Brain microvascular endothelial cell (primary cell): ENCODE data around the gene TRAPPC2.

Experiments used
- DNase-seq: peaks from one replicate; pipeline ENCODE4 v3.0.0-alpha.2; 2020
- H3K27ac ChIP-seq: fragments of 250-450 bp; sonication (Bioruptor Pico); 2 replicates; pipeline ENCODE4 v1.5.1; 2020; ENCODE audit warnings: mild to moderate bottlenecking, moderate library complexity
- H3K27me3 ChIP-seq: fragments of 250-450 bp; sonication (Bioruptor Pico); replicated peaks from 2 replicates; pipeline ENCODE4 v1.5.1; 2020; ENCODE audit warnings: mild to moderate bottlenecking
- H3K36me3 ChIP-seq: fragments of 250-450 bp; sonication (Bioruptor Pico); replicated peaks from 2 replicates; pipeline ENCODE4 v1.5.1; 2020; ENCODE audit warnings: mild to moderate bottlenecking
- H3K4me3 ChIP-seq: 2 replicates; pipeline ENCODE4 v1.5.1; 2011; ENCODE audit warnings: low read depth, mild to moderate bottlenecking, control low read depth, low read length, moderate library complexity
- in situ Hi-C: cut with HindIII; loops from 2 replicates; pipeline ENCODE4 v1.10.0; 2017; ENCODE audit warnings: low sequenced_read_pairs, low pct_ligation_motif_present
- TF ChIP-seq, protein P1 (sequence below): IDR thresholded peaks from 2 replicates; pipeline ENCODE4 v1.5.1; 2011; ENCODE audit warnings: low read depth, mild to moderate bottlenecking, moderate library complexity, low read length, control low read depth, inconsistent platforms; ENCODE audit errors: missing control alignments

Gene TRAPPC2

DNA sequence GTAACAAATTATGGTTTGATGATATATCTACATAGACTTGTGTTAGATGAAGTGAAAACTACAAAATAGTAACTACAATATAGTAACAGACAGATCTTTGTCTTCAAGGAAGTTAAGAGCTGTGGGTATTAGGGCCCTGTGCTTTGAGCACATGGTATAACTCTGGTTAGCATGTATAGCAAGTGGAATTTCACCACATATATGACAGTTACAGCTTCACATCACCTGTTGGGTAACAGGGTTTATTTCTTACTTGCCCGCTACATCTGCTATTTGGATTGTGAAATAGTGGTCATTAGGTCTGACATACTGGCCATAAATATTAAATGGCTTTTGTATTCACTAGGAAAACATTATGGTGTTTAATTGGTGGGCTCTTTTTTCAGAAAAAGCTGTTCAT lies 20.3 kb upstream of the TRAPPC2 start:
- H3K36me3 ChIP-seq, result peaks cover 14% of the 10 kb centered on the region
- TF ChIP-seq, protein P1, sequence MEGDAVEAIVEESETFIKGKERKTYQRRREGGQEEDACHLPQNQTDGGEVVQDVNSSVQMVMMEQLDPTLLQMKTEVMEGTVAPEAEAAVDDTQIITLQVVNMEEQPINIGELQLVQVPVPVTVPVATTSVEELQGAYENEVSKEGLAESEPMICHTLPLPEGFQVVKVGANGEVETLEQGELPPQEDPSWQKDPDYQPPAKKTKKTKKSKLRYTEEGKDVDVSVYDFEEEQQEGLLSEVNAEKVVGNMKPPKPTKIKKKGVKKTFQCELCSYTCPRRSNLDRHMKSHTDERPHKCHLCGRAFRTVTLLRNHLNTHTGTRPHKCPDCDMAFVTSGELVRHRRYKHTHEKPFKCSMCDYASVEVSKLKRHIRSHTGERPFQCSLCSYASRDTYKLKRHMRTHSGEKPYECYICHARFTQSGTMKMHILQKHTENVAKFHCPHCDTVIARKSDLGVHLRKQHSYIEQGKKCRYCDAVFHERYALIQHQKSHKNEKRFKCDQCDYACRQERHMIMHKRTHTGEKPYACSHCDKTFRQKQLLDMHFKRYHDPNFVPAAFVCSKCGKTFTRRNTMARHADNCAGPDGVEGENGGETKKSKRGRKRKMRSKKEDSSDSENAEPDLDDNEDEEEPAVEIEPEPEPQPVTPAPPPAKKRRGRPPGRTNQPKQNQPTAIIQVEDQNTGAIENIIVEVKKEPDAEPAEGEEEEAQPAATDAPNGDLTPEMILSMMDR, result no peak
- no peak for DNase-seq
- H3K27ac ChIP-seq, result no peak overlapping the region
- in situ Hi-C loops, result no loop called here
- H3K27me3 ChIP-seq, result no peaks in the 10 kb centered on the region
- no peak overlapping the region for H3K4me3 ChIP-seq

DNA sequence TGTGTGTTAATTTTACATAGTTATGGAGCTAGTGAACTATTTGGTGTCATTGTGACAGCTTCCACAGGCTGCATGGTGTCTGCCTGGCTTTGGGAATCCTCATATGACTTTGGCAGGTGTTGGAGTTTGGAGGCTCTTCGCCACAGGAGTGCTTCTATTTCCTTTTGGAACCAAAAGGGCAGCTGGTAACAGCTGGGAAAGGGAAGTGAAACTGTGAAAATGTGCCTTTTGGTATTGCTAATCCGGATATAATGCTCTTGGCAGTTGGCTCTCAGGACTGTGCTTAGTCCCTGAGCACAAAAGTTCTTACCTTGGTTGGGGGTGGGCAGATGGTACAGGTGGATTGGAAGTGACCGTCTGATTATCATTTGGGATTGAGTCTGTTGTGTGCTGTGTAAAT lies 18.2 kb upstream of the TRAPPC2 start:
- H3K36me3 ChIP-seq, result peaks cover 8% of the 10 kb centered on the region
- no peaks in the 10 kb centered on the region for H3K27me3 ChIP-seq
- H3K4me3 ChIP-seq, result no peak overlapping the region
- in situ Hi-C loops, result no loop called here
- no peak overlapping the region for H3K27ac ChIP-seq
- DNase-seq, result no peak
- TF ChIP-seq, protein P1, result no peak

DNA sequence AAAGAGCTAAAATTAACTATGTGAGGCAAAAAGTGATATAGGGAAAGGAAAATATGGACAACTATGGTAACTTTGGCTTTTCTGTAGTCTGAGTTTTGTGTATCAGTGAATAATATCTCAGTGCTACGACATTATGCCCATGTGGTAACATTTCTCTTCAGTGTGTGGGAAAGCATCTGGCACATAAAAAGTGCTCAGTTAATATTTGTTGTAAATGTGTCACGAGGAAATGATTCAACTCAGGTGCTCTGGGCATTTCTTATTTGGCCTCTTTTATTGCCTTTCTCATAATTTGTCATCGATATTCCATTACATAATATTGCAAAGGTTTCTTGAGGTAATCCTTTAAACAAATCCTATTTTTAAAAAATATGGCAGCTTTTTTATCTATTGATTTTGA lies 17.7 kb upstream of the TRAPPC2 start:
- in situ Hi-C loops, result no loop called here
- Histone ChIP-seq H3K27ac (no peak overlapping the region), H3K36me3 (peaks cover 8% of the 10 kb centered on the region), H3K4me3 (no peak overlapping the region), H3K27me3 (no peaks in the 10 kb centered on the region)
- TF ChIP-seq, protein P1, result no peak
- no peak for DNase-seq

DNA sequence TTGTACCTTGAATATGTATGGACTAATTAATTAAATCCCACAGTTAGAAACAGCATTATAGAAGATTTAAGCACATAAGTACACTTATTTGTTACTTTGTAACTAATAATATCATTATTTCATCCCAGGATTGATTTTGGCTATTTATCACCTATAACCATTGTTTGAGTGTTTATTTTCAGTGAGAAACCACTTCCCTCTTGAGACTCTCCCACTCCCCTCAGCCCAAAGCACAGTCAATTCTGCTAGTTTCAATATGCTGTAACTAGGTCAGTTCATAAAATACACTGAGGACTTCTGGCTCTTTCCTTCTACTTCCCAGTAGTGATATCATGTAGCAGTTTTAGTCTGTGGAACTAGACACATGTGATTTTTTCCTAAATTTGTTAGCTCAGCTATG lies 16.4 kb upstream of the TRAPPC2 start:
- H3K4me3 ChIP-seq, result no peak overlapping the region
- DNase-seq, result no peak
- no peak overlapping the region for H3K27ac ChIP-seq
- in situ Hi-C loops, result no loop called here
- H3K27me3 ChIP-seq, result no peaks in the 10 kb centered on the region
- H3K36me3 ChIP-seq, result peaks cover 2% of the 10 kb centered on the region
- TF ChIP-seq, protein P1, result no peak

DNA sequence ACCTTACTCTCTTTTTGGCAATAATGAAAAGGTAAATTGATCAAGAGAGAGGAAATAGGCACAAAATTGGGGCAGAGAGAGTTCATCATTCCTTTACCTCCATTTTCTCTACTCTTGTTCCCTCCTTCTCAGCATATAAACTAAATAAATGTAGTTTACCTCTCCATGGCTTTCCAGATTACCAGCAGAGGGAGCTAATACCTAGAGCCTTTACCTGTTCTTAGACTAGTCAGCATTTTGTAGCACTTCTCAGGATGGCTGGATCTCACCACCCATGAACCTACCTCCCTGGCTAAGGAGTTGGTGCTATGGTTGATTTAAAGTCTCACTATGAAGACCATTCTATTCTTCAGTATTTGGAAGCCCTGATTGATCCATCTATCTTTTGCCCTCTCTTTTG lies 15.8 kb upstream of the TRAPPC2 start:
- H3K27me3 ChIP-seq, result no peaks in the 10 kb centered on the region
- TF ChIP-seq, protein P1, result peak; percentile 64
- H3K36me3 ChIP-seq, result peaks cover 2% of the 10 kb centered on the region
- DNase-seq, result peak; percentile 49
- H3K4me3 ChIP-seq, result no peak overlapping the region
- in situ Hi-C loops, result no loop called here
- no peak overlapping the region for H3K27ac ChIP-seq

DNA sequence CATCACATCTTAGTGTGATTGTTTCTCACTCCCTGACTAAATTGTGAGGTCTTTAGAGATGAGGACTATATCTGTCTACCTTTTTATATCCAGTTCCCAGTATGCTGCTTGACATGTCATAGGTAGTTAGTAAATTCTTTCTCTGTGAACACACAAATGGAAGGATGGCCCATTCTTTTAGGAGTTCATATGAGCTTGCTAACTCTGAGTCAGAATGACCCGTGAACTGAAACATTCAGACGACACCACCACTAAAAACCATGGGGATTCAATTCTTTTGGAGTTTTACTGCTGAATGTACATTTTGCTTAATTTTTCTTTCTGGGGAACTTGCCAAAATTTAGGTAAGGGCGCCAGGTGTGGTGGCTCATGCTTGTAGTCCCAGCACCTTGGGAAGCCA lies 14.1 kb upstream of the TRAPPC2 start:
- no peak for DNase-seq
- in situ Hi-C loops, result no loop called here
- Histone ChIP-seq H3K4me3 (no peak overlapping the region), H3K36me3 (peaks cover 2% of the 10 kb centered on the region), H3K27me3 (no peaks in the 10 kb centered on the region), H3K27ac (no peak overlapping the region)
- TF ChIP-seq, protein P1, result no peak
